Keratinocyte (primary cell): Measurements from ENCODE around the gene CCDC149. TPM values are rescaled to one million over a fixed set of nuclear protein-coding genes. Genes with fewer than 3 reads are reported as not detected.

Experiments used
- DNase-seq: peaks from one replicate; pipeline ENCODE4 v3.0.0-alpha.2; 2011; ENCODE audit warnings: low read depth, missing footprints, low spot score
- FAIRE-seq: peaks from 2 replicates; lab custom pipeline; 2011; peaks lifted over from hg19 to GRCh38; lab: Jason Lieb, UNC
- H2AFZ ChIP-seq: 2 replicates; pipeline ENCODE4 v1.6.0; 2012; ENCODE audit warnings: low read length, control low read depth, inconsistent platforms; ENCODE audit not compliant: control insufficient read depth
- H3K27ac ChIP-seq: 2 replicates; pipeline ENCODE4 v1.5.1; 2011; ENCODE audit warnings: low read length; ENCODE audit not compliant: control insufficient read depth, insufficient read depth
- H3K27me3 ChIP-seq: 3 replicates; pipeline ENCODE4 v1.6.0; 2011; ENCODE audit warnings: low read length; ENCODE audit not compliant: control insufficient read depth, insufficient read depth; ENCODE audit errors: extremely low read depth
- H3K36me3 ChIP-seq, 2 experiments: 2 replicates in 1 of 2; 3 replicates in 1 of 2; pipeline ENCODE4 v1.5.1; 2011; ENCODE audit warnings: low read length in 2 of 2, mild to moderate bottlenecking in 1 of 2; ENCODE audit not compliant: control insufficient read depth in 2 of 2, insufficient read depth in 2 of 2; ENCODE audit errors: extremely low read depth in 1 of 2
- H3K4me1 ChIP-seq: 3 replicates; pipeline ENCODE4 v1.5.1; 2011; ENCODE audit warnings: low read length; ENCODE audit not compliant: control insufficient read depth, insufficient read depth; ENCODE audit errors: extremely low read depth
- H3K4me2 ChIP-seq: 3 replicates; pipeline ENCODE4 v1.6.0; 2011; ENCODE audit warnings: low read depth, low read length; ENCODE audit not compliant: control insufficient read depth, insufficient read depth; ENCODE audit errors: extremely low read depth
- H3K4me3 ChIP-seq, 3 experiments: fragments of 200-600 bp in 1 of 3; sonication (generic) in 1 of 3; 2 replicates in 2 of 3; 3 replicates in 1 of 3; pipeline ENCODE4 v1.5.1; 2011 to 2016; ENCODE audit warnings: low read length in 3 of 3, mild to moderate bottlenecking in 3 of 3, control low read depth in 2 of 3, inconsistent platforms in 1 of 3, low read depth in 1 of 3, mixed read lengths in 1 of 3, mixed run types in 1 of 3, moderate library complexity in 1 of 3; ENCODE audit not compliant: control insufficient read depth in 2 of 3, insufficient read depth in 2 of 3; ENCODE audit errors: extremely low read depth in 1 of 3
- H3K79me2 ChIP-seq: 2 replicates; pipeline ENCODE4 v1.6.0; 2012; ENCODE audit warnings: low read length; ENCODE audit not compliant: control insufficient read depth, insufficient read depth
- H3K9ac ChIP-seq: 3 replicates; pipeline ENCODE4 v1.6.0; 2011; ENCODE audit warnings: low read length; ENCODE audit not compliant: control insufficient read depth, insufficient read depth; ENCODE audit errors: extremely low read depth
- H3K9me1 ChIP-seq: 3 replicates; pipeline ENCODE4 v1.6.0; 2011; ENCODE audit warnings: low read length; ENCODE audit not compliant: control insufficient read depth, insufficient read depth; ENCODE audit errors: extremely low read depth
- H3K9me3 ChIP-seq: 2 replicates; pipeline ENCODE4 v1.5.1; 2012; ENCODE audit warnings: low read depth, low read length; ENCODE audit not compliant: control insufficient read depth
- H4K20me1 ChIP-seq: 3 replicates; pipeline ENCODE4 v1.6.0; 2011; ENCODE audit warnings: low read length; ENCODE audit not compliant: control insufficient read depth, insufficient read depth; ENCODE audit errors: extremely low read depth
- CTCF ChIP-seq, 3 experiments: IDR thresholded peaks in 1 of 3; conservative IDR thresholded peaks in 1 of 3; optimal IDR thresholded peaks in 1 of 3; 2 replicates in 2 of 3; 3 replicates in 1 of 3; pipeline versions ENCODE3 to v1.5.1; 2011; ENCODE audit warnings: low read length in 3 of 3, mild to moderate bottlenecking in 3 of 3, moderate library complexity in 2 of 3, control low read depth in 1 of 3, inconsistent platforms in 1 of 3; ENCODE audit not compliant: insufficient read depth in 2 of 3; ENCODE audit errors: extremely low read depth in 1 of 3
- EZH2 ChIP-seq: IDR thresholded peaks from one replicate; pipeline ENCODE4 v1.6.1; 2012; ENCODE audit warnings: inconsistent platforms, mild to moderate bottlenecking, low read length, moderate library complexity
- dilution Hi-C: fragments of 300-500 bp; cut with MboI; formaldehyde crosslinking; loops from one replicate; pipeline ENCODE4 v1.7.0; 2020; ENCODE audit warnings: low sequenced_read_pairs; ENCODE audit not compliant: extremely low pct_ligation_motif_present
- polyA plus RNA-seq, 5 experiments: library from polyadenylated mRNA; depleted of rRNA in 3 of 5; stranded (reverse) in 3 of 5; stranded (forward) in 1 of 5; unstranded in 1 of 5; fragments of >200 nt; gene quantifications; 1 replicate in 1 of 5; 2 replicates in 3 of 5; 3 replicates in 1 of 5; pipeline versions ENCODE4 v1.2.1 to v1.2.3, GENCODE V29; 2011 to 2012; ENCODE audit warnings: missing spikeins in 2 of 5, low read depth in 1 of 5, low replicate concordance in 1 of 5

CCDC149 gene
- polyA plus RNA-seq, 1 donor (not counting 4 experiments of a cell fraction or from before 2014, with no cell fraction given): 2.1 TPM

GRCh38 chr4:24775032-24775605 lies 137.7 kb downstream of the CCDC149 start:
- Histone ChIP-seq H3K36me3 (no peaks in the 10 kb centered on the region), H3K4me3 (no peak overlapping the region), H3K27ac (no peak overlapping the region), H4K20me1 (no peaks in the 10 kb centered on the region), H3K79me2 (no peaks in the 10 kb centered on the region), H3K9me3 (no peaks in the 10 kb centered on the region), H3K9ac (no peak overlapping the region), H3K4me1 (peaks cover 10% of the 10 kb centered on the region), H3K4me2 (no peak overlapping the region), H2AFZ (no peak overlapping the region), H3K9me1 (no peaks in the 10 kb centered on the region), H3K27me3 (no peaks in the 10 kb centered on the region)
- dilution Hi-C loops: no loop called here
- DNase-seq (no peak), FAIRE-seq (no peak)
- TF ChIP-seq CTCF (optimal IDR thresholded peaks at IDR 0.05 in 1 of 3, IDR thresholded peaks at IDR 0.05 in 1 of 3, conservative IDR thresholded peaks at IDR 0.05 in 1 of 3; ENCODE audit: extremely low read depth in 1 of 3, insufficient read depth in 2 of 3, low read length in 3 of 3): no peak
- TF ChIP-seq EZH2: no peak

- H3K4me3 ChIP-seq: no peak overlapping the region
- TF ChIP-seq EZH2: no peak
- no peak for TF ChIP-seq CTCF (optimal IDR thresholded peaks at IDR 0.05 in 1 of 3, IDR thresholded peaks at IDR 0.05 in 1 of 3, conservative IDR thresholded peaks at IDR 0.05 in 1 of 3; ENCODE audit: extremely low read depth in 1 of 3, insufficient read depth in 2 of 3, low read length in 3 of 3)
- H4K20me1 ChIP-seq: no peaks in the 10 kb centered on the region
- no peak overlapping the region for H2AFZ ChIP-seq
- no peaks in the 10 kb centered on the region for H3K79me2 ChIP-seq
- FAIRE-seq: peak; percentile 36
- no peak overlapping the region for H3K27ac ChIP-seq
- no peaks in the 10 kb centered on the region for H3K9me3 ChIP-seq
- no peak overlapping the region for H3K4me2 ChIP-seq
- peaks cover 16% of the 10 kb centered on the region for H3K4me1 ChIP-seq
- dilution Hi-C loops: no loop called here
- H3K9ac ChIP-seq: no peak overlapping the region
- H3K27me3 ChIP-seq: no peaks in the 10 kb centered on the region
- no peaks in the 10 kb centered on the region for H3K9me1 ChIP-seq
- no peaks in the 10 kb centered on the region for H3K36me3 ChIP-seq
- DNase-seq: no peak
Measured at GRCh38 chr4:24774452-24774851, 138.4 kb downstream of the CCDC149 start.
